K562 (cell line): ENCODE measurements around the gene COL4A2. TPM values are rescaled to one million over a fixed set of nuclear protein-coding genes. Genes with fewer than 3 reads are reported as not detected.

ENCODE experiments used
- ATAC-seq: fragments of 200-7000 bp; cut with Tn5 transposase; 3 replicates; pipeline ENCODE4 v1.9.1; 2020; ENCODE audit warnings: moderate library complexity
- BruUV-seq: library from RNA; stranded (reverse); fragments of 400-500 nt; replicated peaks from 2 replicates; lab custom pipeline; 2021; lab: Mats Ljungman, UMichigan
- CTCF ChIA-PET: fragments of 300-600 bp; formaldehyde crosslinking; extraction: SDS; loops from one replicate; lab custom pipeline; 2021; ENCODE audit warnings: low intra/inter-chr PET ratio; lab: Yijun Ruan, JAX
- POLR2A ChIA-PET: fragments of 300-600, 350-650 bp; sonication (Branson Sonifier 250); formaldehyde crosslinking; extraction: SDS; loops from one replicate; lab custom pipeline; 2021; ENCODE audit warnings: antibody characterized with exemption, inconsistent platforms; lab: Yijun Ruan, JAX
- DNase-seq, 4 experiments: peaks; one replicate each; pipeline versions ENCODE4 v3.0.0 to v3.0.0-alpha.2; 2011 to 2018; ENCODE audit warnings: low spot score in 3 of 4, mixed read lengths in 3 of 4; ENCODE audit errors: extremely low read depth in 1 of 4
- FAIRE-seq: peaks from 2 replicates; lab custom pipeline; 2011; peaks lifted over from hg19 to GRCh38; lab: Jason Lieb, UNC
- H2AFZ ChIP-seq: 2 replicates; pipeline ENCODE4 v1.6.0; 2011; ENCODE audit warnings: low read depth, low read length, control low read depth, inconsistent platforms
- H3K27ac ChIP-seq: fragments of 200-600 bp; 3 replicates; pipeline ENCODE4 v1.8.0; 2011; ENCODE audit warnings: low read depth, mild to moderate bottlenecking, control low read depth, inconsistent platforms, low read length, moderate library complexity, mixed read lengths; ENCODE audit errors: extremely low read depth
- H3K27me3 ChIP-seq, 2 experiments: fragments of 300-600 bp in 1 of 2; 2 replicates in 1 of 2; 3 replicates in 1 of 2; pipeline versions ENCODE4 v1.6.0 to v1.8.0; 2011; ENCODE audit warnings: inconsistent platforms in 2 of 2, low read length in 2 of 2, mild to moderate bottlenecking in 1 of 2, mixed read lengths in 1 of 2, moderate library complexity in 1 of 2; ENCODE audit not compliant: control insufficient read depth in 2 of 2, insufficient read depth in 2 of 2
- H3K36me3 ChIP-seq: fragments of 300-600 bp; 3 replicates; pipeline ENCODE4 v1.8.0; 2011; ENCODE audit warnings: mild to moderate bottlenecking, low read length, inconsistent platforms; ENCODE audit not compliant: control insufficient read depth, insufficient read depth
- H3K4me1 ChIP-seq, 2 experiments: fragments of 200-600 bp in 1 of 2; replicated peaks in 1 of 2; 2 replicates in 1 of 2; 3 replicates in 1 of 2; pipeline versions ENCODE4 v1.5.1 to v1.8.0; 2011; ENCODE audit warnings: inconsistent platforms in 2 of 2, low read length in 2 of 2, mild to moderate bottlenecking in 1 of 2, mixed read lengths in 1 of 2, moderate library complexity in 1 of 2; ENCODE audit not compliant: control insufficient read depth in 2 of 2, insufficient read depth in 2 of 2
- H3K4me2 ChIP-seq: 2 replicates; pipeline ENCODE4 v1.6.1; 2011; ENCODE audit warnings: low read length, control low read depth, inconsistent platforms, mixed read lengths; ENCODE audit not compliant: insufficient read depth
- H3K4me3 ChIP-seq: fragments of 200-600 bp; sonication (generic), shearing (Covaris generic); 2 replicates; pipeline ENCODE4 v1.5.1; 2016; ENCODE audit warnings: control low read depth, inconsistent platforms
- H3K79me2 ChIP-seq: fragments of 200-600 bp; 3 replicates; pipeline ENCODE4 v1.8.0; 2011; ENCODE audit warnings: low read length, inconsistent platforms; ENCODE audit not compliant: control insufficient read depth, insufficient read depth
- H3K9ac ChIP-seq, 2 experiments: 2 replicates each; pipeline versions ENCODE4 v1.6.0 to v1.6.1; 2011; ENCODE audit warnings: low read depth in 2 of 2, low read length in 2 of 2, control low read depth in 1 of 2, inconsistent platforms in 1 of 2, mild to moderate bottlenecking in 1 of 2, mixed read lengths in 1 of 2; ENCODE audit not compliant: insufficient read depth in 1 of 2
- H3K9me1 ChIP-seq: one replicate; pipeline ENCODE4 v1.6.0; 2011; ENCODE audit warnings: inconsistent platforms, mild to moderate bottlenecking, low read length, moderate library complexity; ENCODE audit not compliant: control insufficient read depth, insufficient read depth
- H3K9me3 ChIP-seq: replicated peaks from 2 replicates; pipeline ENCODE4 v1.5.1; 2011; ENCODE audit warnings: low read depth, low read length, inconsistent platforms; ENCODE audit not compliant: control insufficient read depth, insufficient read depth
- H4K20me1 ChIP-seq: replicated peaks from 2 replicates; pipeline ENCODE4 v1.6.1; 2011; ENCODE audit warnings: low read length, inconsistent platforms, mixed read lengths; ENCODE audit not compliant: control insufficient read depth, insufficient read depth
- ADNP ChIP-seq: fragments of 200-800 bp; sonication (Bioruptor generic); IDR thresholded peaks from 2 replicates; pipeline ENCODE4 v1.6.1; 2016; ENCODE audit warnings: missing genetic modification characterization, missing compliant biosample characterization
- BMI1 ChIP-seq: fragments of 150-350 bp; IDR thresholded peaks from 2 replicates; pipeline ENCODE4 v1.6.1; 2014; ENCODE audit warnings: low read length
- HNRNPUL1 ChIP-seq: fragments of 200-400 bp; formaldehyde crosslinking; IDR thresholded peaks from 2 replicates; pipeline ENCODE4 v1.6.1; 2017; ENCODE audit warnings: low read length
- KHSRP ChIP-seq: fragments of 450-650 bp; IDR thresholded peaks from 2 replicates; pipeline ENCODE4 v1.6.1; 2017
- NR2C2 ChIP-seq, 2 experiments: fragments of 200-800 bp in 1 of 2; sonication (Bioruptor generic) in 1 of 2; sonication (generic) in 1 of 2; formaldehyde crosslinking in 1 of 2; IDR thresholded peaks; 2 replicates each; pipeline versions ENCODE4 v1.6.1 to v1.8.0; 2016 to 2022; ENCODE audit warnings: mild to moderate bottlenecking in 1 of 2, missing compliant biosample characterization in 1 of 2, missing genetic modification characterization in 1 of 2, missing genetic modification reagents in 1 of 2
- PTRF ChIP-seq: fragments of 450-650 bp; IDR thresholded peaks from 2 replicates; pipeline ENCODE4 v1.6.1; 2016; ENCODE audit warnings: mild to moderate bottlenecking, missing genetic modification characterization, missing compliant biosample characterization
- RBM34 ChIP-seq: fragments of 200-400 bp; formaldehyde crosslinking; IDR thresholded peaks from 2 replicates; pipeline ENCODE4 v1.6.1; 2018; ENCODE audit warnings: low read length, borderline replicate concordance; ENCODE audit not compliant: insufficient read depth
- SIN3A ChIP-seq, 2 experiments: fragments of 150-350 bp in 1 of 2; IDR thresholded peaks; 2 replicates each; pipeline ENCODE4 v1.6.1; 2011 to 2016; ENCODE audit warnings: borderline replicate concordance in 2 of 2, low read depth in 2 of 2, low read length in 2 of 2, mild to moderate bottlenecking in 2 of 2, moderate library complexity in 2 of 2; ENCODE audit not compliant: control insufficient read depth in 1 of 2
- SREBF2 ChIP-seq: sonication (generic); formaldehyde crosslinking; IDR thresholded peaks from 2 replicates; pipeline ENCODE4 v1.4.0; 2020; ENCODE audit warnings: mild to moderate bottlenecking, missing genetic modification reagents
- TEAD4 ChIP-seq, 2 experiments: sonication (generic) in 1 of 2; formaldehyde crosslinking in 1 of 2; IDR thresholded peaks; 2 replicates each; pipeline versions ENCODE4 v1.6.1 to v1.8.0; 2012 to 2022; ENCODE audit warnings: borderline replicate concordance in 1 of 2, inconsistent platforms in 1 of 2, low read length in 1 of 2, mild to moderate bottlenecking in 1 of 2, missing genetic modification reagents in 1 of 2
- TRIM28 ChIP-seq: fragments of 450-650 bp; IDR thresholded peaks from 2 replicates; pipeline ENCODE4 v1.6.1; 2017
- XRCC5 ChIP-seq: fragments of 200-400 bp; formaldehyde crosslinking; IDR thresholded peaks from 2 replicates; pipeline ENCODE4 v1.6.1; 2017; ENCODE audit warnings: low read depth, mild to moderate bottlenecking, low read length
- ZNF551 ChIP-seq: fragments of 250-450 bp; sonication (Bioruptor Pico); IDR thresholded peaks from 2 replicates; pipeline ENCODE4 v1.5.0; 2021; ENCODE audit warnings: mild to moderate bottlenecking, moderate library complexity
- ZNF778 ChIP-seq: fragments of 450-650 bp; formaldehyde crosslinking; IDR thresholded peaks from 2 replicates; pipeline ENCODE4 v1.4.0; 2020; ENCODE audit warnings: mild to moderate bottlenecking, moderate library complexity
- ZZZ3 ChIP-seq: fragments of 450-650 bp; IDR thresholded peaks from 2 replicates; pipeline ENCODE4 v1.6.1; 2016; ENCODE audit warnings: antibody characterized with exemption, mild to moderate bottlenecking, moderate library complexity
- WGBS: fragments of 100-300 bp; shearing (Covaris generic); methylation state at CpG from one replicate; pipeline ENCODE4 v1.1.6; 2016; ENCODE audit warnings: low coverage, mixed read lengths; ENCODE audit not compliant: insufficient coverage; ENCODE audit errors: missing lambda C conversion rate; 5-methylcytosine and 5-hydroxymethylcytosine counted together
- in situ Hi-C: fragments of 300-500 bp; cut with MboI; formaldehyde crosslinking; loops from 4 replicates; pipeline ENCODE4 v1.15.0; 2018; ENCODE audit warnings: inconsistent platforms, mixed read lengths
- intact Hi-C: fragments of 100-400 bp; cut with micrococcal nuclease; formaldehyde crosslinking; loops from 2 replicates; pipeline ENCODE4 v1.14.2; 2022
- polyA plus RNA-seq, 8 experiments: library from polyadenylated mRNA; depleted of rRNA in 4 of 8; stranded (reverse) in 5 of 8; unstranded in 3 of 8; fragments of >200 nt; fragmentation: Nextera tagmentation in 2 of 8; fragmentation: Illumina TruSeq in 1 of 8; extraction: Ambion mirVana in 2 of 8; extraction: Trizol in 1 of 8; gene quantifications; 2 replicates each; pipeline versions ENCODE4 v1.2.1 to v1.2.3, GENCODE V29; 2011 to 2014; ENCODE audit warnings: inconsistent platforms in 1 of 8, missing spikeins in 1 of 8
- total RNA-seq, 7 experiments: library from RNA; depleted of rRNA in 6 of 7; stranded (reverse); fragments of >200 nt in 6 of 7; fragmentation: Illumina TruSeq in 2 of 7; extraction: Trizol in 2 of 7; gene quantifications; 2 replicates each; pipeline versions ENCODE4 v1.2.1 to v1.2.3, GENCODE V29; 2011 to 2021; ENCODE audit warnings: low replicate concordance in 1 of 7
- TF ChIP-seq, protein P1 (sequence below): fragments of 250-450 bp; sonication (Bioruptor Pico); IDR thresholded peaks from 2 replicates; pipeline ENCODE4 v1.5.0; 2021
- TF ChIP-seq, protein P2 (sequence below): fragments of 250-450 bp; sonication (Bioruptor Pico); IDR thresholded peaks from 2 replicates; pipeline ENCODE4 v1.4.0; 2020; ENCODE audit warnings: borderline replicate concordance

COL4A2 gene
- total and polyA plus RNA-seq, 9 of the 15 experiments (the other 6 are each of a cell fraction or from before 2014, with no cell fraction given) = 0.13 to 15.2 (median 8.1) TPM

DNA sequence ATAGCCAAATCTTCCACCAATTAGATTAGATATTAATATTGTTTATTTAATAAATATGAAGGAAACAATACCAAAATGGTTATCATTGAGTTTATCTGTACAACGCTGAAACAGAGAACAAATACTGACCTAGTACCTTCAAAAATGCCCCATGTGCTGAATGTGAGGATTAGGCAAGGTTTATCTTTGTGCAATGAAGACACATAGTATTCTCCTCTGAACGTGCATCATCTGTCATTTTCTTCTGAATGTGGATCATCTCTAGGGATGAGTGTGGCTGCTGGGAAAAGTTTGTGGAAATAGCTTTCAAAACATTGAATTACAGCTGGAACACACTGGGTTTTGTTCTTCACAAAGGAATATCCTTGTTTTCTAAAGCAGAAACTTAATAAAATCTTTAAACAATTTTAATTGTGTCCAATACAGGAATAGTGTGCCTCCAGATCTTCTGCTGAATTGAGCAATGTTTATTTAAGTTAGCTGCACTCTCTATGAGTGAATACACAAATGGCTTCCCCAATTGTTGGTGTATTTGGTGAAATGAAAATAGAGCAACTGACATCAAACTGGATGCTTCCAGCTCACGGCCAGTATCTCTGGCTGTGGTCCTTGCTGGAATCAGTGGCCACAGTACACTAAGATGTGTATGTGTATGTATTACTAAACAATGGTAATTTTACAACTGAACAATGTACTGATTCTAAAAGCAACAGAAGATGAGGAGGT lies 6.8 kb upstream of the COL4A2 start:
- intact Hi-C loops = no loop called here
- no peaks in the 10 kb centered on the region for H3K36me3 ChIP-seq
- TF ChIP-seq RBM34 (no peak), ZNF551 (CRISPR knock-in tag) (no peak), TEAD4 (IDR thresholded peaks at IDR 0.05; ENCODE audit: low read length) (no peak), TEAD4 (CRISPR knock-in tag; IDR thresholded peaks at IDR 0.05; ENCODE audit: borderline replicate concordance) (no peak), ZZZ3 (no peak), HNRNPUL1 (no peak), SIN3A (IDR thresholded peaks at IDR 0.05; ENCODE audit: borderline replicate concordance in 2 of 2, control insufficient read depth in 1 of 2, low read depth in 2 of 2, low read length in 2 of 2) (no peak), NR2C2 (CRISPR knock-in tag; IDR thresholded peaks at IDR 0.05) (no peak), NR2C2 (tag; IDR thresholded peaks at IDR 0.05) (no peak), ZNF778 (CRISPR knock-in tag) (no peak), TRIM28 (no peak), BMI1 (no peak), ADNP (tag) (no peak), XRCC5 (no peak), PTRF (tag) (no peak), SREBF2 (CRISPR knock-in tag) (no peak), KHSRP (no peak)
- TF ChIP-seq, protein P1, sequence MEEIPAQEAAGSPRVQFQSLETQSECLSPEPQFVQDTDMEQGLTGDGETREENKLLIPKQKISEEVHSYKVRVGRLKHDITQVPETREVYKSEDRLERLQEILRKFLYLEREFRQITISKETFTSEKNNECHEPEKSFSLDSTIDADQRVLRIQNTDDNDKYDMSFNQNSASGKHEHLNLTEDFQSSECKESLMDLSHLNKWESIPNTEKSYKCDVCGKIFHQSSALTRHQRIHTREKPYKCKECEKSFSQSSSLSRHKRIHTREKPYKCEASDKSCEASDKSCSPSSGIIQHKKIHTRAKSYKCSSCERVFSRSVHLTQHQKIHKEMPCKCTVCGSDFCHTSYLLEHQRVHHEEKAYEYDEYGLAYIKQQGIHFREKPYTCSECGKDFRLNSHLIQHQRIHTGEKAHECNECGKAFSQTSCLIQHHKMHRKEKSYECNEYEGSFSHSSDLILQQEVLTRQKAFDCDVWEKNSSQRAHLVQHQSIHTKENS = no peak
- TF ChIP-seq, protein P2, sequence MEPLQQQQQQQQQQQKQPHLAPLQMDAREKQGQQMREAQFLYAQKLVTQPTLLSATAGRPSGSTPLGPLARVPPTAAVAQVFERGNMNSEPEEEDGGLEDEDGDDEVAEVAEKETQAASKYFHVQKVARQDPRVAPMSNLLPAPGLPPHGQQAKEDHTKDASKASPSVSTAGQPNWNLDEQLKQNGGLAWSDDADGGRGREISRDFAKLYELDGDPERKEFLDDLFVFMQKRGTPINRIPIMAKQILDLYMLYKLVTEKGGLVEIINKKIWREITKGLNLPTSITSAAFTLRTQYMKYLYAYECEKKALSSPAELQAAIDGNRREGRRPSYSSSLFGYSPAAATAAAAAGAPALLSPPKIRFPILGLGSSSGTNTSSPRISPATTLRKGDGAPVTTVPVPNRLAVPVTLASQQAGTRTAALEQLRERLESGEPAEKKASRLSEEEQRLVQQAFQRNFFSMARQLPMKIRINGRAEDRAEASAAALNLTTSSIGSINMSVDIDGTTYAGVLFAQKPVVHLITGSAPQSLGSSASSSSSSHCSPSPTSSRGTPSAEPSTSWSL = no peak
- TF ChIP-seq, all 486 proteins: peak for 0
- ChIA-PET POLR2A (no interaction called here), CTCF (no interaction called here)
- WGBS = 0% methylated on average over 3 of the region's 3 CpGs
- Histone ChIP-seq H3K9me3 (no peaks in the 10 kb centered on the region), H2AFZ (no peak overlapping the region), H3K4me2 (no peak overlapping the region), H3K9me1 (no peaks in the 10 kb centered on the region), H4K20me1 (no peaks in the 10 kb centered on the region), H3K4me3 (no peak overlapping the region), H3K27me3 (peaks cover 6 to 24% of the 10 kb centered on the region in 2 experiments; a peak in 3 of 5 replicates), H3K4me1 (peaks cover 0 to 4% of the 10 kb centered on the region in 2 experiments; a peak in 1 of 5 replicates), H3K79me2 (no peaks in the 10 kb centered on the region), H3K9ac (no peak overlapping the region), H3K27ac (no peak overlapping the region)
- no peak for ATAC-seq
- FAIRE-seq = no peak
- DNase-seq = no peak
- no TSS peak for BruUV-seq
- in situ Hi-C loops = no loop called here
